Caco-2 (cell line): ENCODE data around the gene ZNF747. TPM values are rescaled to one million over a fixed set of nuclear protein-coding genes. Genes with fewer than 3 reads are reported as not detected.
A peak's percentile ranks its signal among the peaks of the same experiment; 100 is the strongest.

Experiments
- BruUV-seq: library from RNA; stranded (reverse); fragments of 400-500 nt; replicated peaks from 2 replicates; lab custom pipeline; 2021; lab: Mats Ljungman, UMichigan
- CTCF ChIA-PET: fragments of 300-600 bp; sonication (Branson Sonifier 250); formaldehyde crosslinking; loops from one replicate; lab custom pipeline; 2022; ENCODE audit warnings: antibody characterized with exemption; lab: Charles Lee
- POLR2A ChIA-PET: fragments of 300-600 bp; sonication (Branson Sonifier 250); formaldehyde crosslinking; loops from one replicate; lab custom pipeline; 2022; ENCODE audit warnings: antibody characterized with exemption; lab: Charles Lee
- DNase-seq, 2 experiments: peaks; one replicate each; pipeline versions ENCODE4 v3.0.0 to v3.0.0-alpha.2; 2020 to 2022
- H3K27me3 ChIP-seq: replicated peaks from 2 replicates; pipeline ENCODE4 v1.6.0; 2011; ENCODE audit warnings: low read length; ENCODE audit not compliant: control insufficient read depth, insufficient read depth
- H3K36me3 ChIP-seq: 2 replicates; pipeline ENCODE4 v1.5.1; 2011; ENCODE audit warnings: low read length; ENCODE audit not compliant: control insufficient read depth, insufficient read depth
- H3K4me1 ChIP-seq: fragments of 250-450 bp; sonication (Bioruptor Pico); 2 replicates; pipeline ENCODE4 v1.5.1; 2020; ENCODE audit warnings: mild to moderate bottlenecking
- H3K4me3 ChIP-seq: 2 replicates; pipeline ENCODE4 v1.5.1; 2011; ENCODE audit warnings: low read depth, mild to moderate bottlenecking, control low read depth, low read length
- H3K9me3 ChIP-seq: fragments of 250-450 bp; sonication (Bioruptor Pico); 2 replicates; pipeline ENCODE4 v1.5.1; 2020; ENCODE audit warnings: mild to moderate bottlenecking, moderate library complexity
- H3K27ac Mint-ChIP-seq: one replicate; pipeline ENCODE4 v1.8.0; 2022; ENCODE audit warnings: mixed read lengths; ENCODE audit not compliant: unreplicated experiment
- H3K27me3 Mint-ChIP-seq: one replicate; pipeline ENCODE4 v1.8.0; 2022; ENCODE audit warnings: mixed read lengths; ENCODE audit not compliant: insufficient read depth, unreplicated experiment
- H3K36me3 Mint-ChIP-seq: one replicate; pipeline ENCODE4 v1.8.0; 2022; ENCODE audit warnings: mild to moderate bottlenecking, mixed read lengths; ENCODE audit not compliant: insufficient read depth, unreplicated experiment
- H3K4me1 Mint-ChIP-seq: one replicate; pipeline ENCODE4 v1.8.0; 2022; ENCODE audit warnings: low read depth, mixed read lengths; ENCODE audit not compliant: unreplicated experiment
- H3K4me3 Mint-ChIP-seq: one replicate; pipeline ENCODE4 v1.8.0; 2022; ENCODE audit warnings: mild to moderate bottlenecking, moderate library complexity, mixed read lengths; ENCODE audit not compliant: unreplicated experiment
- H3K9me3 Mint-ChIP-seq: one replicate; pipeline ENCODE4 v1.8.0; 2022; ENCODE audit warnings: mixed read lengths; ENCODE audit not compliant: unreplicated experiment
- intact Hi-C: fragments of 100-400 bp; cut with micrococcal nuclease; formaldehyde crosslinking; loops from one replicate; pipeline ENCODE4 v1.10.0; 2022; ENCODE audit not compliant: unreplicated experiment
- total RNA-seq: library from RNA; stranded (reverse); gene quantifications from 2 replicates; pipeline ENCODE4 v1.2.3, GENCODE V29; 2022
- TF ChIP-seq, protein P1 (sequence below), 2 experiments: fragments of 200-600 bp in 1 of 2; IDR thresholded peaks; 1 replicate in 1 of 2; 2 replicates in 1 of 2; pipeline versions ENCODE4 v1.5.1 to v1.8.0; 2011 to 2022; ENCODE audit warnings: antibody characterized with exemption in 1 of 2, control low read depth in 1 of 2, inconsistent platforms in 1 of 2, low read depth in 1 of 2, low read length in 1 of 2, mild to moderate bottlenecking in 1 of 2, moderate library complexity in 1 of 2; ENCODE audit not compliant: insufficient read depth in 1 of 2, severe bottlenecking in 1 of 2, unreplicated experiment in 1 of 2

ZNF747 gene
- total RNA-seq, 1 experiment from 2014 or later: 8.1 TPM

DNA sequence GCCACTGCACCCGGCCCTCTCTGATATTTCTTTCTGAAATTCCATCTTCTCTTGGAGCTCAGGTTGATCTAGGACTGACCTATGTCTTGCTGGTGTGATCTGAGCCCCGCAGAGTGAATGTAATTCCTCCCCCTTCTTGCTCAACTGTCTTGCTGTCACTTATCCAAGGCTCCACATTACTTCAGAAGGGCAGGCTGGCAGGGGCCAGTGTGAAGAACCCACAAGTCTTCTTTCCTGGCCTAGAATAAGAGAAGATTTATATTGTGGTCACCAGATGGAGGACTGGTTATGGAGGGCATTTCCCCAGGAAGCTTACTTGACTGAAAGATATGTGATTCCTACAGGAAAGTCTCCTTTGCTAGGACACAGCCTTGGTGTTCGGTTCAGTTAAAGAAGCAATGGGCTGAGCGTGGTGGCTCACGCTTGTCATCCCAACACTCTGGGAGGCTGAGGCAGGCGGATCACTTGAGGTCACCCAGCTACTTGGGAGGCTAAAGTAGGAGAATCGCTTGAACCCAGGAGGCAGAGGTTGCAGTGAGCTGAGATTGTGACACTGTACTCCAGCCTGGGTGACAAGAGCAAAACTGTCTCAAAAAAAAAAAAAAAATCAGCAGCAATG is 48.7 kb downstream of the ZNF747 start:
- no peaks in the 10 kb centered on the region for H3K27me3 Mint-ChIP-seq
- CTCF ChIA-PET: no interaction called here
- TF ChIP-seq, protein P1, sequence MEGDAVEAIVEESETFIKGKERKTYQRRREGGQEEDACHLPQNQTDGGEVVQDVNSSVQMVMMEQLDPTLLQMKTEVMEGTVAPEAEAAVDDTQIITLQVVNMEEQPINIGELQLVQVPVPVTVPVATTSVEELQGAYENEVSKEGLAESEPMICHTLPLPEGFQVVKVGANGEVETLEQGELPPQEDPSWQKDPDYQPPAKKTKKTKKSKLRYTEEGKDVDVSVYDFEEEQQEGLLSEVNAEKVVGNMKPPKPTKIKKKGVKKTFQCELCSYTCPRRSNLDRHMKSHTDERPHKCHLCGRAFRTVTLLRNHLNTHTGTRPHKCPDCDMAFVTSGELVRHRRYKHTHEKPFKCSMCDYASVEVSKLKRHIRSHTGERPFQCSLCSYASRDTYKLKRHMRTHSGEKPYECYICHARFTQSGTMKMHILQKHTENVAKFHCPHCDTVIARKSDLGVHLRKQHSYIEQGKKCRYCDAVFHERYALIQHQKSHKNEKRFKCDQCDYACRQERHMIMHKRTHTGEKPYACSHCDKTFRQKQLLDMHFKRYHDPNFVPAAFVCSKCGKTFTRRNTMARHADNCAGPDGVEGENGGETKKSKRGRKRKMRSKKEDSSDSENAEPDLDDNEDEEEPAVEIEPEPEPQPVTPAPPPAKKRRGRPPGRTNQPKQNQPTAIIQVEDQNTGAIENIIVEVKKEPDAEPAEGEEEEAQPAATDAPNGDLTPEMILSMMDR (IDR thresholded peaks at IDR 0.05; ENCODE audit: insufficient read depth in 1 of 2, low read depth in 1 of 2, low read length in 1 of 2, severe bottlenecking in 1 of 2, unreplicated experiment in 1 of 2): no peak

DNA sequence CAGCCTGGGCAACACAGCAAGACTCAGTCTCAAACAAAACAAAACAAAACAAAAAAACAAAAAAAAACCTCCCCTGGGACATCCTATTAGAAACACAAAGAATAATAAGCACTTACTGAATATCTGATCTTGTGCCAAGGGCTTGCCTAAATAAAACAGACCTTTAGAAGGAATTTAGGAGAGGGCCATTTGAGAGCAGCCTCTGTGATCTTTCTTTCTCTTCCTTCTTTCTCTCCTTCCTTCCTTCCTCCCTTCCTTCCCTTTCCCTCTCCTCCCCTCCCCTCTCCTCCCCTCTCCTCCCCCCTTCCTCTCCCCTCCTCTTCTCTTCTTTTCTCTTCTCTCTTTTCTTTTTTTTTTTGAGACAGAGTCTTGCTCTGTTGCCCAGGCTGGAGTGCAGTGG is 49.8 kb downstream of the ZNF747 start:
- no peak overlapping the region for H3K27ac Mint-ChIP-seq
- no TSS peak for BruUV-seq
- no peaks in the 10 kb centered on the region for H3K36me3 ChIP-seq
- POLR2A ChIA-PET: no interaction called here
- no peaks in the 10 kb centered on the region for H3K36me3 Mint-ChIP-seq
- DNase-seq: no peak
- no peaks in the 10 kb centered on the region for H3K9me3 ChIP-seq
- H3K27me3 ChIP-seq: no peaks in the 10 kb centered on the region
- intact Hi-C loops: no loop called here
- peaks cover 2% of the 10 kb centered on the region for H3K27me3 Mint-ChIP-seq
- no peak overlapping the region for H3K4me3 ChIP-seq
- H3K4me3 Mint-ChIP-seq: no peak overlapping the region
- H3K4me1 ChIP-seq: no peaks in the 10 kb centered on the region
- no peaks in the 10 kb centered on the region for H3K9me3 Mint-ChIP-seq
- CTCF ChIA-PET: no interaction called here
- TF ChIP-seq, protein P1 (IDR thresholded peaks at IDR 0.05; ENCODE audit: insufficient read depth in 1 of 2, low read depth in 1 of 2, low read length in 1 of 2, severe bottlenecking in 1 of 2, unreplicated experiment in 1 of 2): no peak
- no peaks in the 10 kb centered on the region for H3K4me1 Mint-ChIP-seq

More for the DNA sequence above, 48.7 kb downstream of the ZNF747 start:
- no TSS peak for BruUV-seq
- no peak overlapping the region for H3K4me3 Mint-ChIP-seq
- POLR2A ChIA-PET: no interaction called here
- no peaks in the 10 kb centered on the region for H3K9me3 Mint-ChIP-seq
- no peaks in the 10 kb centered on the region for H3K4me1 ChIP-seq
- no peak overlapping the region for H3K27ac Mint-ChIP-seq
- no peak overlapping the region for H3K4me3 ChIP-seq
- no peaks in the 10 kb centered on the region for H3K36me3 ChIP-seq
- no peaks in the 10 kb centered on the region for H3K27me3 ChIP-seq
- no peaks in the 10 kb centered on the region for H3K36me3 Mint-ChIP-seq
- no peaks in the 10 kb centered on the region for H3K4me1 Mint-ChIP-seq
- intact Hi-C loops: no loop called here
- no peak for DNase-seq
- H3K9me3 ChIP-seq: no peaks in the 10 kb centered on the region

DNA sequence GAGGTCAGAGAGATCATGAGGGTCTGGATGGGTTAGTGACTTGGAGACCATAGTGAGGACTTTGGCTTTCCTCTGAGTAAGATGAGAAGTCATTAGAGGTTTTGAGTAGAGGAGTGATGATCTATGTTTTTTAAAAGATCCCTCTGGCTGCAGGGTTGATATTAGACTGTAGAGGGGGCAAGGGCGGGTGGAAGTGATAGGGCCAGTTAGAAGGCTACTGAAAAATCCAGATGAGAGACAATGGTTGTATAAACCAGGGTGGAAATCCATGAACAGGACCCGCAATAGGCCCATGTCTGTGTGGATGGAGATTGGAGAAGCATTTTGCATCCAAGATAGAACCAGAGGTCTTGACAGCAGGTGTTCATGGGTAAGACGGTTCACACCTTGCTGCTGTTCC is 52.3 kb downstream of the ZNF747 start:
- Histone ChIP-seq H3K9me3 (no peaks in the 10 kb centered on the region), H3K4me3 (no peak overlapping the region), H3K27me3 (no peaks in the 10 kb centered on the region), H3K36me3 (no peaks in the 10 kb centered on the region), H3K4me1 (no peaks in the 10 kb centered on the region)
- intact Hi-C loops: no loop called here
- Mint-ChIP-seq H3K27me3 (peaks cover 2% of the 10 kb centered on the region), H3K4me1 (no peaks in the 10 kb centered on the region), H3K36me3 (no peaks in the 10 kb centered on the region), H3K9me3 (no peaks in the 10 kb centered on the region), H3K27ac (no peak overlapping the region), H3K4me3 (no peak overlapping the region)
- no peak for DNase-seq
- ChIA-PET CTCF (no interaction called here), POLR2A (no interaction called here)
- TF ChIP-seq, protein P1 (IDR thresholded peaks at IDR 0.05; ENCODE audit: insufficient read depth in 1 of 2, low read depth in 1 of 2, low read length in 1 of 2, severe bottlenecking in 1 of 2, unreplicated experiment in 1 of 2): peak in 1 of 2 experiments; percentile 5
- BruUV-seq: no TSS peak
